ENCODE measurements around the gene RTKN2.

DNA sequence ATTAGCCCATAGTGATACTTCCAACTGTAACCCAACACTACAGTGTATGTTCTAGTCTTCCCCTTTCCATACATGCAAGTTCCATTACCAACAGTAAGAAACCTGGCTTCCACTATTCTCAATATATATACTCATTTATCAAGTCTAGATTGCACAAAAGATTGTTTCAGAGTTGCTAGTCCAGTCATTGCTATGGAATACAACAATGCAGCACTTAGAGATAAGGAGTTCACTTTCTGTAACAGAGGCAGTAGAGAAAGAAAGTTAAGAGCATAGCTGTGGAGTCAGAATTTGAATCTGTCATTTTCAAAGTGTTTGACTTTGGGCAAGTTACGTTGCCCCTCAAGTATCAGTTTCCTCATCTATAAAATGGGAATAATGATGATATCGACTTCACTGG is 90.1 kb downstream of the RTKN2 start:
- TF ChIP-seq, protein P1, sequence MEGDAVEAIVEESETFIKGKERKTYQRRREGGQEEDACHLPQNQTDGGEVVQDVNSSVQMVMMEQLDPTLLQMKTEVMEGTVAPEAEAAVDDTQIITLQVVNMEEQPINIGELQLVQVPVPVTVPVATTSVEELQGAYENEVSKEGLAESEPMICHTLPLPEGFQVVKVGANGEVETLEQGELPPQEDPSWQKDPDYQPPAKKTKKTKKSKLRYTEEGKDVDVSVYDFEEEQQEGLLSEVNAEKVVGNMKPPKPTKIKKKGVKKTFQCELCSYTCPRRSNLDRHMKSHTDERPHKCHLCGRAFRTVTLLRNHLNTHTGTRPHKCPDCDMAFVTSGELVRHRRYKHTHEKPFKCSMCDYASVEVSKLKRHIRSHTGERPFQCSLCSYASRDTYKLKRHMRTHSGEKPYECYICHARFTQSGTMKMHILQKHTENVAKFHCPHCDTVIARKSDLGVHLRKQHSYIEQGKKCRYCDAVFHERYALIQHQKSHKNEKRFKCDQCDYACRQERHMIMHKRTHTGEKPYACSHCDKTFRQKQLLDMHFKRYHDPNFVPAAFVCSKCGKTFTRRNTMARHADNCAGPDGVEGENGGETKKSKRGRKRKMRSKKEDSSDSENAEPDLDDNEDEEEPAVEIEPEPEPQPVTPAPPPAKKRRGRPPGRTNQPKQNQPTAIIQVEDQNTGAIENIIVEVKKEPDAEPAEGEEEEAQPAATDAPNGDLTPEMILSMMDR (IDR thresholded peaks at IDR 0.05) = no peak
- no peak for TF ChIP-seq POLR2A (IDR thresholded peaks at IDR 0.05)
